GM19467 (cell line): ENCODE measurements around the gene UBE2B.

Experiments used
- ATAC-seq: cut with Tn5 transposase; IDR thresholded peaks from one replicate; pipeline ENCODE4 v1.9.1; 2021; ENCODE audit warnings: mild to moderate bottlenecking, moderate library complexity; ENCODE audit not compliant: unreplicated experiment

The UBE2B gene

DNA sequence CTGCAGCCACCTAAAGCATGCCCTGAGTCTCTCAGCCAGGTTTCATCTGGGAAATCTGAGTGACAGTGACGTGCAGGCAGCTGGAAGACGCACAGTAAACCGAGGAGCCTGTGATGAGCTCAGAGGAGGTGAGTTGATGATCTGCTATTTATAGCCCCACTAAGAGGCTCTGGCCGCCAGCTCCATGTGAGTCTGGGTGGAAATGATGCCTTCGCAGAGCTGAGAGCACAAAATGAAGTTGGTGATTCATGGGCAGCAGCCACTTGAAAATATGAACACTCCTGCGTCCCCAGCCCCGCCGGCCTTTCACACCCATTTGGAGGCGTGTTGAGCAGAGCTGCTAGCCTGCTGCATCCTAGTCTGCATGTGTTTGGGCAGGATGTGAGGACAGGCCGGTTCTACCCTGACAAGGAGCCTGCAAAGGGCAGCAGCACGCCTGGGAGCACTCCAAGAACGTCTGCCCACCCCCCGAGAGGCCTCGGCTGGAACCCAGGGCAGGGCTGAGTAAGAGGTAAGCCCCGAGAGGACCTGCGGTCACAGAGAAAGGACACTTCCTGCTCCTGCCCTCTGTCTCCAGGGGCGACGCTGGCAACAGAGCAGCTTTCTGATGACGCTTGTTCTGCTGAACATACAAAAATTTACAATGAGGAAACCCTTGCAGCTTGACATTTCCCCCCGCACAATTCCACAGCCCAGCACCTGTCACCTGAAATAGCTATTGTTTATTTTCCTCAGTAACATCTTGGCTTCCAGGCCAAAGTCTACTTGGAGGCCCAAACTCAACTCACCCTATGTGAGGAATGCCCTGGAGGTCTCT lies 65.4 kb downstream of the UBE2B start:
- peak; percentile 79 for ATAC-seq

GRCh38 chr5:134437340-134437846 lies 66.0 kb downstream of the UBE2B start:
- ATAC-seq = no peak

DNA sequence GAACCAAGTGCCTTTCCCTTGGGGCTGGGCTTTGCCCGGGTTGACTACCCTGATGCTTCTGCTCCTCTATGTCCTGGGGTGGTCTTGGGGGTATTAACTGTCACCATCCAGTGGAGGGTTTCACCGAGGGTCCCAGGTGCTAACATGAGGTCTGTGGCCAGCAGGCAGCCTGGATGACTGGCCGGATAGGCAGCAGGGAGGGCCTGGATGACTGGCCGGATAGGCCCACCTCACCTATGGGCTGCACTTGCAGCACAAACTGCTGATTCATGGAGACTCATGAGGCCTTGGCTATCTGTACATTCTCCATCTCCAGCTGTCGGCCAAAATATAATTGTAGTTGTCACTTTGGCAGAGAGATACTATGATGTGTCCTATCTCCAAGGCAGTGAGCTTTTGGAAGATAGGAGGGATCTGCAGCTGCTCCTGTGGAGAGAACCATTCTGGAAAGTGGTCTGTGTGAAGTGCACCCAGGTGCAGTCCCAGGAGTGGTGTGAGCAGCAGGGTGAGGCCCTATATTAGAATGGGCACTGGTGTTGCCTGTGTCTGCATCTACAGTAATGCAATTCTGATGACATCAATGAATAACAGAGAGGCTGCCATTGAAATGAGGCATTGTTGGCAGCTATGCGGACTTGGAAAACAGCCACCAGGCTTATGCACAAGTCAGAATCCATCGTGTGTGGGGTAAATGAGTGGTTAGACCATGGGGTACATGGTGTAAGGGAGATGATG lies 66.6 kb downstream of the UBE2B start:
- ATAC-seq = no peak

GRCh38 chr5:134438721-134439123 lies 67.4 kb downstream of the UBE2B start:
- no peak for ATAC-seq

GRCh38 chr5:134439210-134439654 lies 67.9 kb downstream of the UBE2B start:
- no peak for ATAC-seq

GRCh38 chr5:134440201-134440755 lies 68.9 kb downstream of the UBE2B start:
- ATAC-seq = no peak
